ENCODE results near the gene CHRDL2.

Gene CHRDL2

GRCh38 chr11:74723511-74723910, 7.7 kb downstream of the CHRDL2 start:
- Histone ChIP-seq H3K4me1 (ENCODE audit: control insufficient read depth, low read depth, low read length) (no peaks in the 10 kb centered on the region), H3K36me3 (ENCODE audit: control insufficient read depth, low read depth, low read length) (no peaks in the 10 kb centered on the region), H3K4me3 (ENCODE audit: low read length) (no peak overlapping the region), H3K27me3 (ENCODE audit: control insufficient read depth, insufficient read depth, low read length) (peaks cover 23% of the 10 kb centered on the region), H3K27ac (ENCODE audit: low read length) (no peak overlapping the region), H3K9ac (ENCODE audit: low read length) (no peak overlapping the region), H3K9me3 (ENCODE audit: control insufficient read depth, low read depth, low read length) (no peaks in the 10 kb centered on the region)

DNA sequence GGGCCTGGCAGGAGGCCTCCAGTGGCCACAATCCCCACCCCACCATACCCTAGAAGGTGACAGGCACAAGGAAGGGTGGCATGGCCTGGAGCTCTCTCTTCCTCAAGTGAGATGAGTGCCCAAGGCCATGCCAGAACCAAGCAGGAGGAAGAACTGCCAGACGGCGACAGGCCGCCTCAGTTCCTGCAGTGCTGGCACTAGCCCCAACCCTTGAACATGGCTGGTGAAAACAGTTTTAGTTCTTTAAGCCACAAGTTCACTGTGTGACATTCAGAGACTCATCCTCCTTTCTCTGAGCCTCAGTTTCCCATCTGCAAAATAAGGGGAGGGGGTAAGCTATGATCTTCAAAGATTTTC, 9.8 kb downstream of the CHRDL2 start:
- H3K36me3 ChIP-seq (ENCODE audit: control insufficient read depth, low read depth, low read length) = no peaks in the 10 kb centered on the region
- H3K9me3 ChIP-seq (ENCODE audit: control insufficient read depth, low read depth, low read length) = no peaks in the 10 kb centered on the region
- no peaks in the 10 kb centered on the region for H3K4me1 ChIP-seq (ENCODE audit: control insufficient read depth, low read depth, low read length)
- H3K4me3 ChIP-seq (ENCODE audit: low read length) = no peak overlapping the region
- H3K9ac ChIP-seq (ENCODE audit: low read length) = no peak overlapping the region
- peaks cover 14% of the 10 kb centered on the region for H3K27me3 ChIP-seq (ENCODE audit: control insufficient read depth, insufficient read depth, low read length)
- no peak overlapping the region for H3K27ac ChIP-seq (ENCODE audit: low read length)

DNA sequence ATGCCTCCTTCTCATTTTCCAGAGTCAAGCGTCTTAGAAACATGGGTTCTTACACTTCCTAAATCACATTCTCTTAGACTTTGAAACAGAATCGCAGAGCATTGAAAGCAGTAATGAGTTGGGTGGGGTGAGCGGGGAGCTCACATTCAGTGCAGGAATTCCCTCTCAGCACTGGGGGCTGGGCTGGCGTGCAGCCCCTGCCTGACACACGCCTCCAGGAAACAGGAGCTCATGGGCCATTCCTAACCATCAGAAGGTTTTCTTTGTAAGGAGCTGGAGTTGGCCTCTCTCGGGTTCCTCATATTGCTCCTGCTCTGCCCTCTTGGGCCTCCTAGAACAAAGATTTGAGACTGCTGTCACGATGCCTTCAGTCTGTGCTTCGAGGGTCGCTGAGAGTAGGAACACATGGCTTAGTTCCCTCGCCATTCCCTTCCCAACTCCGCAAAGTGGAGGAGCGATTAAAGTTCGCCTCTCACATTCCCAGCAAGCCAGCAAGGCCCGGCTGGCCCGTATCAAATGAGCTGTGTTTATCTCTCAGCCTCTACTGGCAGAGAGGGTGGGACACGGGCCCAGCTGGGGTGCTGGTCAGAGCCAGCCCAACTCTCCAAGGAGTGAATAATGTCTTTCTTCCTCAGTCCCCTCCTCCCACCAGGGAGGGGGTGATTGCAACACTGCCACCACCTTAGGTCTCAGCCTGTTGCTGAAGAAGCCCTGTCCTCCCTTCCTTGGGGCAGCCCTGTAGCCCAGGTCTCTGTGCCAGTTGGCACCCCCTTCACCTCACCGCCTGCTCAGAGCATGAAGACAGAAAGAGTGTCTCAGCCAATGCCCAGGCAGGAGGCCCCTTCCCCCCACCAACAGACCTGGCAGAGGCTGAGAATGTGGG, 10.4 kb downstream of the CHRDL2 start:
- no peak overlapping the region for H3K4me3 ChIP-seq (ENCODE audit: low read length)

GRCh38 chr11:74719011-74719410, 12.2 kb downstream of the CHRDL2 start:
- Histone ChIP-seq H3K27ac (ENCODE audit: low read length) (no peak overlapping the region), H3K27me3 (ENCODE audit: control insufficient read depth, insufficient read depth, low read length) (no peaks in the 10 kb centered on the region), H3K4me3 (ENCODE audit: low read length) (no peak overlapping the region), H3K4me1 (ENCODE audit: control insufficient read depth, low read depth, low read length) (no peaks in the 10 kb centered on the region), H3K36me3 (ENCODE audit: control insufficient read depth, low read depth, low read length) (no peaks in the 10 kb centered on the region), H3K9me3 (ENCODE audit: control insufficient read depth, low read depth, low read length) (no peaks in the 10 kb centered on the region), H3K9ac (ENCODE audit: low read length) (no peak overlapping the region)

More for the DNA sequence above, 10.4 kb downstream of the CHRDL2 start:
- no peaks in the 10 kb centered on the region for H3K4me1 ChIP-seq (ENCODE audit: control insufficient read depth, low read depth, low read length)
- H3K36me3 ChIP-seq (ENCODE audit: control insufficient read depth, low read depth, low read length) = no peaks in the 10 kb centered on the region
- no peak overlapping the region for H3K9ac ChIP-seq (ENCODE audit: low read length)
- H3K9me3 ChIP-seq (ENCODE audit: control insufficient read depth, low read depth, low read length) = no peaks in the 10 kb centered on the region
- H3K27me3 ChIP-seq (ENCODE audit: control insufficient read depth, insufficient read depth, low read length) = peaks cover 8% of the 10 kb centered on the region
- H3K27ac ChIP-seq (ENCODE audit: low read length) = no peak overlapping the region

GRCh38 chr11:74717221-74717969, 13.8 kb downstream of the CHRDL2 start:
- Histone ChIP-seq H3K4me1 (ENCODE audit: control insufficient read depth, low read depth, low read length) (no peaks in the 10 kb centered on the region), H3K36me3 (ENCODE audit: control insufficient read depth, low read depth, low read length) (no peaks in the 10 kb centered on the region), H3K27ac (ENCODE audit: low read length) (no peak overlapping the region), H3K27me3 (ENCODE audit: control insufficient read depth, insufficient read depth, low read length) (no peaks in the 10 kb centered on the region), H3K9me3 (ENCODE audit: control insufficient read depth, low read depth, low read length) (no peaks in the 10 kb centered on the region), H3K9ac (ENCODE audit: low read length) (no peak overlapping the region), H3K4me3 (ENCODE audit: low read length) (no peak overlapping the region)

DNA sequence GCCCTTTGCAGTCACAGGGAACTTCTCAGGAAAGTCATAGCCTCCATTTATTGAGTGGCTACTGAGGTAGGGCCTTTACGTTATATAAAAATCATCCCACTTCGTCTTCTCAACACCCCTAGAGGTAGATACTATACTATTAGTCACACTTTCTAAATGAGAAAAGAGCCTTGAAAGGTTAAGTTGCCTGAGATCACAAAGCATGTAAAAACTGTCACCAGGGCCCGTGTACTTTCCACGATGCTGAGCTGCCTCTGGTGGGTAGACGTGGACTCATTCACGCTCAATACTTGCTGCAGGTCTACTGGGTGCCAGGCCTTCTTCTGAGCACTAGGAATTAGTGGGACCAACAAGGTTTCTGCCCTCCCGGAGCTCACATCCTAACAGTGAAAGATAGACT, 16.3 kb downstream of the CHRDL2 start:
- Histone ChIP-seq H3K4me1 (ENCODE audit: control insufficient read depth, low read depth, low read length) (peaks cover 7% of the 10 kb centered on the region), H3K27me3 (ENCODE audit: control insufficient read depth, insufficient read depth, low read length) (no peaks in the 10 kb centered on the region), H3K27ac (ENCODE audit: low read length) (no peak overlapping the region), H3K36me3 (ENCODE audit: control insufficient read depth, low read depth, low read length) (no peaks in the 10 kb centered on the region), H3K9ac (ENCODE audit: low read length) (no peak overlapping the region), H3K4me3 (ENCODE audit: low read length) (no peak overlapping the region), H3K9me3 (ENCODE audit: control insufficient read depth, low read depth, low read length) (no peaks in the 10 kb centered on the region)

GRCh38 chr11:74713686-74714085, 17.5 kb downstream of the CHRDL2 start:
- no peak overlapping the region for H3K27ac ChIP-seq (ENCODE audit: low read length)
- H3K9me3 ChIP-seq (ENCODE audit: control insufficient read depth, low read depth, low read length) = no peaks in the 10 kb centered on the region
- H3K36me3 ChIP-seq (ENCODE audit: control insufficient read depth, low read depth, low read length) = no peaks in the 10 kb centered on the region
- peaks cover 7% of the 10 kb centered on the region for H3K4me1 ChIP-seq (ENCODE audit: control insufficient read depth, low read depth, low read length)
- H3K27me3 ChIP-seq (ENCODE audit: control insufficient read depth, insufficient read depth, low read length) = no peaks in the 10 kb centered on the region
- no peak overlapping the region for H3K9ac ChIP-seq (ENCODE audit: low read length)
- no peak overlapping the region for H3K4me3 ChIP-seq (ENCODE audit: low read length)

- Histone ChIP-seq H3K9ac (ENCODE audit: low read length) (no peak overlapping the region), H3K27ac (ENCODE audit: low read length) (peak overlapping the region; percentile 42), H3K9me3 (ENCODE audit: control insufficient read depth, low read depth, low read length) (no peaks in the 10 kb centered on the region), H3K4me3 (ENCODE audit: low read length) (no peak overlapping the region), H3K4me1 (ENCODE audit: control insufficient read depth, low read depth, low read length) (peaks cover 7% of the 10 kb centered on the region), H3K27me3 (ENCODE audit: control insufficient read depth, insufficient read depth, low read length) (no peaks in the 10 kb centered on the region), H3K36me3 (ENCODE audit: control insufficient read depth, low read depth, low read length) (no peaks in the 10 kb centered on the region)
These were observed 20.8 kb downstream of the CHRDL2 start for GRCh38 chr11:74710281-74710938.

GRCh38 chr11:74709175-74709574, 22.1 kb downstream of the CHRDL2 start:
- no peaks in the 10 kb centered on the region for H3K9me3 ChIP-seq (ENCODE audit: control insufficient read depth, low read depth, low read length)
- no peaks in the 10 kb centered on the region for H3K27me3 ChIP-seq (ENCODE audit: control insufficient read depth, insufficient read depth, low read length)
- H3K9ac ChIP-seq (ENCODE audit: low read length) = no peak overlapping the region
- H3K4me1 ChIP-seq (ENCODE audit: control insufficient read depth, low read depth, low read length) = peaks cover 7% of the 10 kb centered on the region
- no peak overlapping the region for H3K4me3 ChIP-seq (ENCODE audit: low read length)
- H3K36me3 ChIP-seq (ENCODE audit: control insufficient read depth, low read depth, low read length) = no peaks in the 10 kb centered on the region
- H3K27ac ChIP-seq (ENCODE audit: low read length) = no peak overlapping the region

GRCh38 chr11:74707602-74708510, 23.4 kb downstream of the CHRDL2 start:
- Histone ChIP-seq H3K27me3 (ENCODE audit: control insufficient read depth, insufficient read depth, low read length) (no peaks in the 10 kb centered on the region), H3K27ac (ENCODE audit: low read length) (no peak overlapping the region), H3K9ac (ENCODE audit: low read length) (no peak overlapping the region), H3K36me3 (ENCODE audit: control insufficient read depth, low read depth, low read length) (no peaks in the 10 kb centered on the region), H3K4me1 (ENCODE audit: control insufficient read depth, low read depth, low read length) (peaks cover 7% of the 10 kb centered on the region), H3K4me3 (ENCODE audit: low read length) (no peak overlapping the region), H3K9me3 (ENCODE audit: control insufficient read depth, low read depth, low read length) (no peaks in the 10 kb centered on the region)

DNA sequence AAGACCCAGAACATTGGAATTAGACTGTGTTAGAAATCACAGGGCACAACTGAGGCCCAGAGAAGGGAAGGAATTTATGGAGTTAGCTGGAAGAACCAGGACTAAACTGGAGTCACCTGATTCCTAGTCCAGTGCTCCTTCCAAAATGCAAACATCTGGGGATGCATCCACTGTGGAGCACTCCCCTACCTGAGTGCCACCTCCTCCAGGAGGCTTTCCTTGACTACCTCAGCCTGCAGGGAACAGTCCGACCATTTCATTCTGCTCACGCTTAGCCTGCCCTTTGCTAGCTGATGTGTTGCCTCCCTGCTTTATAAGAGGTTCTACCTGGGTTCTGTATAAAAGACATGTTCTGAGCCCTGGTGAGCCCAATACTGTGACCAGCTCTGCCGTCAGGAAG, 24.0 kb downstream of the CHRDL2 start:
- Histone ChIP-seq H3K9ac (ENCODE audit: low read length) (no peak overlapping the region), H3K9me3 (ENCODE audit: control insufficient read depth, low read depth, low read length) (no peaks in the 10 kb centered on the region), H3K36me3 (ENCODE audit: control insufficient read depth, low read depth, low read length) (no peaks in the 10 kb centered on the region), H3K4me3 (ENCODE audit: low read length) (no peak overlapping the region), H3K4me1 (ENCODE audit: control insufficient read depth, low read depth, low read length) (peaks cover 7% of the 10 kb centered on the region), H3K27ac (ENCODE audit: low read length) (no peak overlapping the region), H3K27me3 (ENCODE audit: control insufficient read depth, insufficient read depth, low read length) (no peaks in the 10 kb centered on the region)
